HG03139 (cell line): ENCODE measurements around the gene GSK3B.
"Not testable (repeated sequence)": the region's sequence is repeated elsewhere in the genome, so short reads cannot be mapped to it uniquely, and the experiment has no call there.

ENCODE experiments used
- ATAC-seq: cut with Tn5 transposase; IDR thresholded peaks from one replicate; pipeline ENCODE4 v1.9.1; 2021; ENCODE audit not compliant: unreplicated experiment

The GSK3B gene

DNA sequence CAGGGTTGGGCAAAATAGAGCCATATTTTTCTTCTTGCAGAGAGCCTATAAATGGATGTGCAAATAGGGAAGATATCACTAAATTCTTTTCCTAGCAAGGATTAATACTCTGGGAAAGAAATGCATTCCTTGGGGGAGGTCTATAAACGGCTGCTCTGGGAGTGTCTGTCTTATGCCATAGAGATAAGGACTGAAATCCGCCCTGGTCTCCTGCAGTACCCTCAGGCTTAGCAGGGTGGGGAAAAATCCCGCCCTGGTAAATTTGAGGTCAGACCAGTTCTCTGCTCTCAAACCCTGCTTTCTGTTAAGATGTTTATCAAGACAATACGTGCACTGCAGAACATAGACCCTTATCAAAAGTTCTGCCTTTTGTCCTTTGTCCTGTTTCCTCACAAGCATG lies 205.6 kb downstream of the GSK3B start:
- not testable (repeated sequence) for ATAC-seq

DNA sequence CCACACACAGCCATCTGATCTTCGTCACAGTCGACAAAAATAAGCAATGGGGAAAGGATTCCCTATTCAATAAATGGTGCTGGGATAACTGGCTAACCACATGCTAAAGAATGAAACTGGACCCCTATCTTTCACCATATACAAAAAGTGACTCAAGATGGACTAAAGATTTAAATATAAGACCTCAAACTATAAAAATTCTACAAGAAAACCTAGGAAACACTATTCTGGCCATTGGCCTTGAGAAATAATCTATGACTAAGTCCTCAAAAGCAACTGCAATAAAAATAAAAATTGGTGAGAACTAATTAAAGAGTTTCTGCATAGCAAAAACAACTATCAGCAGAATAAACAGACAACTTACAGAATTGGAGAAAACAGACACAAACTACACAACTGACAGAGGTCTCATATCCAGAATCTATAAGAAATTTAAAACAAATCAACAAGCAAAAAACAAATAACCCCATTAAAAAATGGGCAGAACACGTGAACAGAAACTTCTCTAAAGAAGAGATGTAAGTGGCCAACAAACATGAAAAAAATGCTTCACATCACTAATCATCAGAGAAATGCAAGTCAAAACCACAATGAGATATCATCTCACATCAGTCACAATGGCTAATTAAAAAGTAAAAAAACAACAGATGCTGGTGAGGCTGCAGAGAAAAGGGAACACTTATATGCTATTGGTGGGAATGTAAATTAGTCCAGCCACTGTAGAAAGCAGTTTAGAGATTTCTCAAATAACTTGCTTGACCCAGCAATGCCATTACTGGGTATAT lies 208.3 kb downstream of the GSK3B start:
- ATAC-seq: no peak

DNA sequence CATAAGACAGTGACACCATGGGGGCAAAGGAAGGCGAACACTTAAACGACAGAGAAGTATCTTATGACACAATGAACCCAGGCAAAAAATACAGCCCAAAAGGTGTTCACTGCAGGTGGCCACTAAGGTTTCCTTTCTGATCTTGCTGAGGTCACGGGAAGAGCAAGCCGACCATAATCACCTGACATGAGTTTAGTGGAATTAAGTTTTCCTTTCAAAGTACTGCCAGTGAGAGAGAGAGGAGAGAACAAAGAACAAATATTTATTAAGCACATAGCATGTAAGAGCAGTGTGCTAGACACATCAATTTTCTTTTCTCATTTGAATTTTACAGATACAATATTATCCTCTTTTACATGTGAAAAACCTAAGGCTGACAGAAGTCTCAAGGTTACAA lies 210.1 kb downstream of the GSK3B start:
- no peak for ATAC-seq

DNA sequence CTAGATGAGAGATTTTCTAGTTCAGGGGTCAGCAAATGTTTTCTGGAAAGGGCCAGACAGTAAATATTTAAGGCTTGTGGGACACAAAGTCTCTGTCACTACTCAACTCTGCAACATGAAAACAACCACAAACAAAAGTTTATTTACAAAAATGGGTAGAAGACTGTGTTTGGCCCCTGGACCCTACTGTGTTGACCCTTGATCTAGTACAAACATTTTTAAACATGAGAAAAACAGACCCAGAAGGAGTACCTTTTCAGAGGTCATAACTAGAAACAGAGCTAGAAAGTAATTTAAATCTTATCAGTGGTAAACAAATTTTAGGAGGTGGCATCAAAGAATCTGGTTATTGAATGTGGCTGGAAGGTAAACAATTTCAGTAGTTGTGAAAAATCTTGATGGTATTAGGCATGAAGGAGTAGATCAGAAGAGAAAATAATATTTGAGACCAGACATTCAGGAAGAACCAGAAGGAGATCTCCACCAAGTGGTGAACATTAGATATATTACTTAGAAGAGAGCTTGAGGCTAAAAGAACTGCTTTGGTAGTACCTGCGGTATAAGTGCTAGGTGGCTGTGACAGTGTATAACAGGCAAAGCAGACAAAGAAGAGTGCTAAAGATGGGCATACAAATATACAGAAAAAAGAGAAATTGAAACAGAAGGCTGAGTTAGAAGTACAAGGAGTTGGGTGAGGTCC lies 210.6 kb downstream of the GSK3B start:
- ATAC-seq: no peak

DNA sequence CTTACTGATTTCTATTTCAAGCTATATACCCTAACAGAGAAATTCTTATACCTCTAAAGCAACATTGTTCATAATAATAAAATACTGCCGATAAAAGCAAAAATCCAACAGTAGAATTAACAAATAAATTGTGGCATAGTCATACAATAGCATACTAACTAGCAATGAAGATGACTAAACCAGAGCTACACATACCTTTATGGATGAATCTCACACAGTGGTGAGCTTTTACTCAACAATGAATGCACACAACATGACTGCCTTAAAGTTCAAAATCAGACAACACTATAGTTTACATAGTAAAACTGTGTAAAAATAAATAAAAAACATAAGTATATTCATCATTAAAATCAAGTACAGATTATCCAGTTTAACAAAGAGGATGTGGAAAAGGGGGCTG lies 213.3 kb downstream of the GSK3B start:
- ATAC-seq: no peak

DNA sequence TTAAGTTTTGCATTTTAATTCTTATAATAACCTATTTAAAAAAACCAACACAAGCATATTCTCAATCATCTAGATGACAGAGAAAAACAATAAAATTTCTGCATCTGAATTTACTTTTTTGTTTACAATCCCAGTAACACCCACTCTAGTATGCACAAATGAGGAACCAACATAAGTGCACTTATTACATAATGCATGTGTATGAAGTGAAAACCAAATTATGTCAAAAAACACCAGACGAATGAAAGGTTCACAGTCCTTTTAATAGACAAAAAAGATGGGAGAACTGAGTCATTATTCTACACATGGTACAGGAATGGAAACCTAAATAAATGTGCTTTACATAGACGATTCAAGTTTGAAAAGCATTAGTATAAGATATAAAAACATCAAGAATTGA lies 220.6 kb downstream of the GSK3B start:
- ATAC-seq: no peak

DNA sequence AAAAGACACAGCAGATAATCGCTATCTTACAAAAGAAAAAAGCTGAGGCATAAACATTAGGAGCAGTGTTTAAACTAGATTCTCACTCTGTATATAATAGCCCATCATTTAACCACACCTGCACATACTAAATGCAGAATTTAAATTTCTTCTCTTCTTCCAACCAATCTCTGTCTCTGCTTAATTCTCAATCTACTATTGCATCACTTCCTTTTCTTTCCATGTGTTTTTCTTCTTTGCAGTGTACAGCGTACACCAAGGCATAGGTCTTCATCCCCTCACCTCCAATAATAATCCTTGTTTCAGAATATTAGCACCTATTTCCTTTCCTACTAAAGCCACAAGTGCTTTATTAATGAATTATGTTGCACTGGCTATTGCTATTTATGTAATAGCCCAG lies 221.5 kb downstream of the GSK3B start:
- no peak for ATAC-seq

DNA sequence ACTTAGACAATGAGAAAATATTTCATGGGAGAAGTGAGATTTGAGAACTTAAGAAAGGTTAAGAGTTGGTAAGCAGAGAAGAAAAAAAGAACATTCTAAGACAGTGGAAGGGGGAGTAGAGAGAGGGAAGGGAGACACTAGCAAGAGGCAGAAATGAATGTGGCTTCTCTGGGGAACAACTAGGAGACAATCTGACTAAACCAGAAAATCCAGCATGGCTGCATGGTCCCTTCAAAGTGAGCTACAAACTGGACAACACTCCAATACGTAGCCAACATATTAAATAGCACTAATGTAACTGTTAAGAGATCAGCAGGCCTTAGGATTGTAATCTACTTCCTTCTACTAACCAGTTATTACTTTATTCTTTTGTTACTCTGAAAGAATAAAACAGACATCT lies 222.7 kb downstream of the GSK3B start:
- no peak for ATAC-seq

DNA sequence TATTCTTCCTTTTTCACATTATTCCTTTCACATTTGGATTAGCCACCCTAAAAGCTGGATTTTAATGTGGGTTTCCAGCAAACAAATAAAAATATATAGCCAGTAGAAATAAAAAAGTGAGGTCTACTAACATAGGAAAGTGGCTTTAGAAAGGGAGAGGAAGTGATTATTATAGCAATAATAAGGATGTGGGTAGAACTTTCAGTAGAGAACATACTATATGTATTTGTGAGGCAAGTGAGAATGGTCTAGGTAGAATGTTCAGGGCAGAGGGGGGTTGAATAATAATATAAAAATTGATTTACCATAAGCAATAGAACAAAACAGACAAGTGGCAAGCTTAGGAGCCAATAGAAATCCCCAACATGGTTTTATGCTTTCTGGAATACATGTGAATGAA lies 223.7 kb downstream of the GSK3B start:
- ATAC-seq: no peak

DNA sequence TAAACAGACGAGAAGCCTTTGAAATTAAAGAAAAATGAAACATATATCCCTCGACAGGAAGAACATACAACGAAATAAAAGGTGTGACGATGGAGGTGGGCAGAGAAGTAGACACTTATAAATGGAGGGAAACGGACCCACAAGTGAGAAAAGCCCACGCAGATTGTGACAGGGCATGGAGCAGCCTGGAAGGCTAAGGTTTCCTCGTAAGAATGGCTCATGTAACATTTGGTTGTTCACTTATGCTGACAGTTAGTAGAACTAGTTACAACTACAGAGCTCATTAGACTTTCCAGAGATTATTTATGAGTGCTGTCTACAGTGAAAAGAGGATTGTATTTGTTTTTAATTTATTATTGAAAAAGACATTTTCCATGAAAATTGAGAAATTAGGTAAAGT lies 229.8 kb downstream of the GSK3B start:
- ATAC-seq: no peak

DNA sequence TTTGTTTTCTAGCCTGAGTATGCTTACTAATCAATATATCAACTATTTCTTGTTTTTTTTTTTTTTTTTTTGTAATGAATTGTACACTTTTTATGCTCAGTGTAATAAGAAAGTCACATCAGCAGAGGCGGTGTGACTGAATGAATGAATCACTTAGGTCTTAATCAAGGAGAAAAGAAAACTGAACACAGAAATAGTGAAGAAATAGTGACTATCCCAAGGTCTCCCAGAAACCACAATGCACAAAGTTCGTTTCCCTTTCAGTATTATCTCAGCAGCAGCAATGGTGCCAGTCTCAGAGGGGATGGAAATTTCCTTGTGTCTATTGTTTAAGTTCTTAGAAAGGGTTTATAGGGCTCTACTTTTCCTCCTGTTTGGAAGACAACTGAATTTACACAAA lies 231.6 kb downstream of the GSK3B start:
- no peak for ATAC-seq

DNA sequence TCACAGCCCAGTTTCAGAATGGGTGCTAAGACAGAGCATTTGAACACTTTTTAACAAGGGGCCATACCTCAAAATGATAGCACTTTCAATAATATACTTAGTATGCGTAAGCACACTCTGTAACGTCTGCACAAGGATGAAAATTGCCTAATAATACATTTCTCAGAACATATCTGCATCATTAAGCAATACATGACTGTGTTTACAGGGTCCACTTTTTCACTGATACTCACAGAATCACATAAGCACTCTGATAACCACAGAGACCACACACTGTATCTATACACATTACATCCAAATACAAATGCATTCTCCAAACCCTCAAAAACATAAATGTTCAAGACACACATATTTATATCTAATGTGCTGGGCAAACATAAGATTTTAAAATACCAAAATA lies 232.6 kb downstream of the GSK3B start:
- no peak for ATAC-seq

DNA sequence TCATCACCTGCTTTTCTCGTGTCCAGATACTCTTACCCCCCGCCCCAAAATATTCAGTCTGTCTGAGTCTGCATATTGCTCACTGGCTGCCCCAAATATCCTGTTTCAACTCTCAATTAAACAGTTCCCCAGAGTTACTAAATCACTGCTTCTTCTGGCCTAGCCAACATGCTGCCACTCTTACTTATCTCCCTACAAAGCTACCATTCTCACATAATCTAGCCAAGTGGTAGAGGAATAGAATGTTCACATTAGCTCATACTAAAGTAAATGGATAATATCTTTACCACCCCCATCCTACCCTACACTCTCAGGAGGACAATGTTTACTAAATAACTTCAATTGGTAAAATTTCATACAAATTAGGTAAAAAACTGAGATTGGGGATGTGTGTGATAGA lies 234.5 kb downstream of the GSK3B start:
- no peak for ATAC-seq

DNA sequence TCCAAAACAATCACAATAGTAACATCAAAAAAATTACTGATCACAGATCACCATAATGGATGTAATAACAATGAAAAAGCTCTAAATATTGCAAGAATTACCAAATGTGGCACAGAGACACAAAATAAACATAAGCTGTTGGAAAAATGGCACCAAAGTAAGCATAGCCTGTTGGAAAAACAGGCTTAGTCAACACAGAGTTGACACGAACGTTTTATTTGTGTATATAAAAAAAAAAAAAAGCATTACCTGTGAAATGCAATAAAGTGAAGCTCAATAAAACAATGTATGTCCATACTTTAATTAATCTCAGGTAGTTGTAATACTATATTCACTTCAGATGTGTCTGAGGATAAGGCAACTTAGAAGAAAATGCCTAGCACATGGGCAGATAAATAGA lies 235.3 kb downstream of the GSK3B start:
- no peak for ATAC-seq

DNA sequence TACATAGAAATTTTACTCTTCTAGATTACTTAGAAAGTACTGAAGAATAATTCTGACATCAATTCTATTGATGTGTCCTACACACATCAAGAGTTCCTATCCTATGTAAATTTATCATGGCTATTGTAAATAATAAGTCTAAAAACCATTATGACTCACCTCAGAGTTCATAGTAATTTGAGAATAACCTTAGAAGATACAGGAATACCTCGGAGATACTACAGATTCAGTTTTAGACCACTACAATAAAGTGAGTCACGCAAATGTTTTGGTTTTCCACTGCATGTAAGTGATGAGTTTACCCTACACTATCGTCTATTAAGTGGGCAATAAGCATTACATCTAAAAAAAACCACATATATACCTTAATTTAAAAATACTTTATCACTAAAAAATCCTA lies 237.6 kb downstream of the GSK3B start:
- no peak for ATAC-seq

DNA sequence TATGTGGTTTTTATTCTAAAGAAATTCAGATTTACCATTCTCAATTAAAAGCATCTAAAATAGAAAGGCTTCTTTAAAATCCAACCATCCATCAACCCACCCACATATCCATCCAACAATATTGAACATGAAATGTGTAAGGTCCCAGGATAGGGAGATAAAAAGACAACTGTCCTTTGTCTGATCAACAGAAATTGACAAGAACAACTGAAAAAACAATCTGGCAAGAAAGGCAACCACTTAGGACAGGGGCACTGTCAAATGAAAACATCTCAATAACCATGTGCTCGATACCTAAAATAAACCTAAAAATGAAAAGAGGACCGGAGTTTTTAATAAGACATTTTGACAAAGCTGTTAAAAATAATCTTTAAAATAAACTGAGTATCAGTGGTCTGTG lies 245.1 kb downstream of the GSK3B start:
- ATAC-seq: no peak

DNA sequence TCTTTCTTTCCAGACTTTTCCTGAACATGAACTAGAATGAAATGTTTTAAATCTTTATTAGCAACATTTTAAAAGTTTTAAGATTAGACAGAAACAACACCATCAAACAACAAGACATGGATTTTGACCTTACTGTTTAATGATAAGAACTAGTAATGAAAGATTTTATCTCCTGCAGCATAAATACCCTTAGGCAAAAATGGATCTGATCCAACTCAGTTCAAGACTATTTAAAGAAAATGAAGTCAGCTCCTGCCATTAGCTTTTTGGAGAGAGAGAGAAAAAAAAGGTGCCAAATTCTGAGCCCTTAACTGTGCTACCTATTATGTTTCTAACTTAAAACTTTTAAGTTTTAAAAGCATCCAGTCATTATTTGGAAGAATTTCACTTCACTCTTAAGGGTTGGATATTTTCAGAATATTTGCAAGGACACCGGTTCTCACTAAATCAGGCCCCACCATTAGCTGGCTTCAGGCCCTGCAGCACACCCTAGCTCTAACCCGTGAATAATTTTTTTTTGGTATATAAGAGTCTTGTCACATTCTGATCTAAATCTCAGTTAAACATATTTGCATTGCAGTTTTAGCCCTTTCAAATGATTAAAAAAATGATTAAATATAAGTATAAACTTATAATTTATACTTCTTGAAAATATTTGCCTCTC lies 252.3 kb downstream of the GSK3B start:
- ATAC-seq: no peak

DNA sequence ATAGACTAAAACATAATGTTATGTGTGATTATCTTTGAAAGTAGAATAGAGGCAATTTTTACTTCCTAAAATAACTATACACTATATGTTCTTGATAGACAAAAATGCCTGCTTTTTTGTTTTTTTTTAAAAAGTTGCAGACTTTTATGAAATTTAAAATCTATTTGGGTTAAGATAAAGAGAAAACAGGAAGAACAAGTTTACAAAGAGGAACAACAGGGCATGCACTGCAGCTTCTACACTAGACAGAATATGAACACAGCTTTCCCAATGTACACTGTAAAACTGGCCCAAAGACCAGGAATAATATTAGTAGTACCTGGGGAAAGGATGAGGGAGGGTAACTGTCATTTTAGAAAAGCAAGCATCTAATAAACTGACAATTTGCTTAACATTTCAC lies 258.7 kb downstream of the GSK3B start:
- ATAC-seq: no peak

DNA sequence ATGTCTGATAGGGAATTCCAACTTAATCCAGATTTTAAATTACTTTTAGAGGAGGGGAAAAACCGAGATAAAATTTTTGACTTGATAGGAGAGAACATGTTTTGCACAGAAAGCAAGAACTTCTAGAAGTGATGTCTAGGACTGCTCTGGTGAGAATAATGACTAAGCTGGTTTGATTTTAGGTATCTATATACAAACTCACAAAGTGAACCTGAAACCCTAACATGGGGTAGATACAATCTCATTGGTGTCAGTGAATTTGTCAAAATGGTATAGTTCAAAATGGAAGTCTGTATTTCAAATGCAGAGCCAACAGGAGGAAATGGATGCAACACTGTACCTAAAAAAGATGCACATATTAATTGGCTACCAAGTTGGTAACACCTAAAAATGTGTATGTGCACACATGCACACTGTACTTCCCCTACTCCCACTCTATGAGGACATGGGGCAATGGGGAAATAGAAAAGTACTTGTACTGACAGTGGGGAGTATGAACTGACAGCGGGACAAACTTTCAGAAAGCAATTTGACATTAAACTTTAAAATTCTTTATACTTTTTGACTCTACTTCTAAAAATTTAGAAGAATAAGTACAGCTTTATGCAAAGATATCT lies 259.4 kb downstream of the GSK3B start:
- no peak for ATAC-seq

DNA sequence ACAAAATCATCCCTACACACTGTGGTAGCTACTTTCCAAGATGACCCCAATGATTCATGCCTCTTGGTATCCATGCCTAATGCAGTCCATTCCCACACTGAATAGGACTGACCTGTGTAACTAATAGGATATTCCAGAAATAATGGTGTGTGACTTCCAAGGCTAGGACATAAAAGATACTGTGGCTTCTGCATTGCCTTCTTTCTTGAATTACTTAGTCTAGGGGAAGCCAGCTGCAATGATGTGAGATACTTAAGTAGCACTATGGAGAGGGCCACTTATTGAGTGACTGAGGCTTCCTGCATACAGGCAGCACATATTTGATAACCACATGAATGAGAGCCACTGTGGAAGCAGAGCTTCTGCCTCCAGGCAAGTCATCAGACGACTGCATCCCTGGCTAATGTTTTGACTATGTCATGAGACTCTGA lies 262.3 kb downstream of the GSK3B start:
- ATAC-seq: no peak

DNA sequence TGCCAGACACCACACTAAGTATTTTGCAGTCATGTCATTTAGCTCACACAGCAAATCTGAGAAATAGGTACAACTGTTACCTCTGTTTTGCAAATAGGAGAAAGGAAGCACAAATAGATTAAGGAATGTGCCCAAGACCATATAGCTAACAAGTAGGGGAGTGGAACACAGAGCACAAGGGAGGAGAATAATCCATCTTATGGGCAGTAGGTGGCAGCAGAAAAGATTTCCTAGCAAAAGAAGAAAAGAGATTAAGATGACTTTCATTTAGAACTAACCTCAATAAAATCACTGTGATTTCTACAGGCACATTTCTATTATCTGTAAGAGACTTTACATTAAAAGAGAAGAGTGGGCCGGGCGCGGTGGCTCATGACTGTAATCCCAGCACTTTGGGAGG lies 263.2 kb downstream of the GSK3B start:
- ATAC-seq: no peak

DNA sequence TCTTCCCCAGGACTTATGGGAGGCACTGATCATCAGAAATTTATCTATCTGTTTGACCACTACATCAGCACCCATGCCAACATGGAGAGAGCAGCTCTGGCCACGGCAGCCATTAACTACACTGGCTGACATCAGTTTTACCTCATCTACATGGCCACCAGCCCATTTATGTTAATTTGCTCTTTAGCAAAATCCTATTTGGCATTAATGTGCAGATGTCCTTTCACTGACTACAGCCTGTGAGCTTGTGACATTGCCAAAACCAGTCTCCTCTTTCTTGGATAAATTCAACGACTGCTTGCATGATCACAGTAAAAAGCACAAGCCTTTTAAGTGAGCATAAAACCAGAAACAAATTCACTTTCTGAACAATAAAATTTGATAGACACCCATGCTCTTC lies 264.8 kb downstream of the GSK3B start:
- ATAC-seq: no peak
